ENCODE data around the gene JPH3. TPM values are rescaled to one million over a fixed set of nuclear protein-coding genes. Genes with fewer than 3 reads are reported as not detected.

The JPH3 gene
- total and polyA plus RNA-seq, 2 experiments from 2014 or later = not detected

DNA sequence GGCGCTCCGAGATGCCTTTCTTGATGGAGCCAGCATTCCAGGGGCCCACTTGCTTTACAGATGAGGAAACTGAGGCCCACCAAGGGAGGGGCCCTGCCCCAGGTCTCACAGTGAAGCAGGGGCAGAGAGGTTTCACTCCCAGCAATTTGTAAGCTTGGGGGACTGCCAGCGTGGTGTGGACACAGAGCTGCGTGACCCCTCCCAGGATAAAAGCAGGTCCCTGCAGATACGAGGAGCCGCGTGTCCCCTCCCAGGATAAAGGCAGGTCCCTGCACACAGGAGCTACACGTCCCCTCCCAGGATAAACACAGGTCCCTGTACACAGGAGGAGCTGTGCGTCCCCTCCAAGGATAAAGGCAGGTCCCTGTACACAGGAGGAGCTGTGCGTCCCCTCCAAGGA, 11.7 kb downstream of the JPH3 start:
- H4K20me1 ChIP-seq (ENCODE audit: insufficient read depth) = no peaks in the 10 kb centered on the region
- no peak for DNase-seq
- no peak for TF ChIP-seq EZH2phosphoT487 (IDR thresholded peaks at IDR 0.05; ENCODE audit: insufficient read depth, low read depth)
- TF ChIP-seq EZH2 (IDR thresholded peaks at IDR 0.05; ENCODE audit: insufficient read depth, poor library complexity, severe bottlenecking) = no peak
- no peak overlapping the region for H3K9ac ChIP-seq
- H3K36me3 ChIP-seq (ENCODE audit: low read depth) = no peaks in the 10 kb centered on the region
- no peak overlapping the region for H3K4me3 ChIP-seq
- no peaks in the 10 kb centered on the region for H3K4me1 ChIP-seq (ENCODE audit: insufficient read depth)
- WGBS, 2 experiments (ENCODE audit: low coverage in 1 of 2, low lambda C conversion rate in 2 of 2, missing lambda C conversion rate in 2 of 2) = 81 to 86% methylated on average over 10 of the region's 10 CpGs
- H3F3A ChIP-seq (ENCODE audit: insufficient read depth) = no peaks in the 10 kb centered on the region
- no peaks in the 10 kb centered on the region for H3K79me2 ChIP-seq (ENCODE audit: insufficient read depth)
- H3K9me2 ChIP-seq (ENCODE audit: insufficient read depth) = no peaks in the 10 kb centered on the region
- no peak overlapping the region for H3K4me2 ChIP-seq (ENCODE audit: unreplicated experiment)
- H3K9me3 ChIP-seq (ENCODE audit: low read depth) = no peaks in the 10 kb centered on the region
- no peaks in the 10 kb centered on the region; the same call in 1 of the 2 replicates for H3K27me3 ChIP-seq (replicated peaks; ENCODE audit: insufficient read depth)
- no peak overlapping the region for H2AFZ ChIP-seq
- H3K27ac ChIP-seq = no peak overlapping the region
- in situ Hi-C loops (cut with MboI) = no loop called here

DNA sequence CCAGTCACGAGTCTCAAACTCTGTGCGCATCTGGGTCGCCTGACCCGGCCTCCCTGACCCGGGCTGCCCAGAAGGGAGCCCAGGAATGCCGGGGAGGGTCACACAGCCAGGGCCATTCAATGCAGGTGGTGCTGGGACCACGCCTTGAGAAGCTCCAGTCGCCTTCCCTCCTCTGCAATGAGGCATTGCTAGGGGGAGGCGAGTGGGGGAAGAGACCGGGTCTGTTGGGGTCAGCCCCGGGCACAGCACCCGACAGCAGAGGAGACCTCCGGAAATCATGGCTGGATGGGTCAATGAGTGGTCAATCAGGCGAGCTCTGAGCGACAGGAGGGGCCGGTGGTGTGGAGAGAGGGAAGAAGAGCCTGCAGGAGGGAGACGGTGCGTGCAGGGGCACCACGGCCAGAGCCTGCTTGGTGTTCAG, 13.3 kb downstream of the JPH3 start:
- DNase-seq = no peak
- H3K27me3 ChIP-seq (replicated peaks; ENCODE audit: insufficient read depth) = peaks cover 12% of the 10 kb centered on the region
- no peaks in the 10 kb centered on the region for H3K4me1 ChIP-seq (ENCODE audit: insufficient read depth)
- H3K9ac ChIP-seq = no peak overlapping the region
- no peaks in the 10 kb centered on the region for H3K36me3 ChIP-seq (ENCODE audit: low read depth)
- no peak overlapping the region for H3K4me2 ChIP-seq (ENCODE audit: unreplicated experiment)
- no peaks in the 10 kb centered on the region for H3K9me3 ChIP-seq (ENCODE audit: low read depth)
- H3F3A ChIP-seq (ENCODE audit: insufficient read depth) = no peaks in the 10 kb centered on the region
- in situ Hi-C loops (cut with MboI) = no loop called here
- H3K27ac ChIP-seq = no peak overlapping the region
- no peak overlapping the region for H2AFZ ChIP-seq
- no peaks in the 10 kb centered on the region for H3K79me2 ChIP-seq (ENCODE audit: insufficient read depth)
- no peaks in the 10 kb centered on the region for H4K20me1 ChIP-seq (ENCODE audit: insufficient read depth)
- H3K9me2 ChIP-seq (ENCODE audit: insufficient read depth) = no peaks in the 10 kb centered on the region
- WGBS, 2 experiments (ENCODE audit: low coverage in 1 of 2, low lambda C conversion rate in 2 of 2, missing lambda C conversion rate in 2 of 2) = 65 to 70% methylated on average over 18 to 19 of the region's 19 CpGs
- TF ChIP-seq EZH2 (IDR thresholded peaks at IDR 0.05; ENCODE audit: insufficient read depth, poor library complexity, severe bottlenecking) (no peak), EZH2phosphoT487 (IDR thresholded peaks at IDR 0.05; ENCODE audit: insufficient read depth, low read depth) (no peak)
- H3K4me3 ChIP-seq = no peak overlapping the region

DNA sequence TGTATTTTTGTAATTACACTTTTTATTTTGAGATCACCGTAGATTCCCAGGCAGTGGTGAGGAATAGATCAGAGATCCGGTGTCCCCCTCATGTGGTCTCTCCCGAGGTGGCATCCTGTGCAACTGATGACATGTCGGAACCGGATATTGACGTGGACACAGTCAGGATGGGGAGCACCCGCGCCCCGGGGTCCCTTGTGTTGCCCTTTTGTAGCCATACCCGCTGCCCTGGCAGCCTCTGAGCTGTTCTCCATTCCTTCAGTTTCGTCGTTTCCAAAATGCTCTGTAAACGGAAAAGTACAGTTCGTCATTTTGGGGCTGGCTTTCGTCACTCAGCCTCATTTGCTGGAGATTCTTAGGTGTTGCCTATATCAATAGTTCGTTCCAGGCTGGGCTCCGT, 14.2 kb downstream of the JPH3 start:
- no peak overlapping the region for H3K4me3 ChIP-seq
- no peaks in the 10 kb centered on the region for H4K20me1 ChIP-seq (ENCODE audit: insufficient read depth)
- no peaks in the 10 kb centered on the region for H3K79me2 ChIP-seq (ENCODE audit: insufficient read depth)
- no peaks in the 10 kb centered on the region for H3K9me2 ChIP-seq (ENCODE audit: insufficient read depth)
- no peaks in the 10 kb centered on the region for H3K4me1 ChIP-seq (ENCODE audit: insufficient read depth)
- no peak overlapping the region for H3K27ac ChIP-seq
- H3F3A ChIP-seq (ENCODE audit: insufficient read depth) = no peaks in the 10 kb centered on the region
- in situ Hi-C loops (cut with MboI) = no loop called here
- H3K9ac ChIP-seq = no peak overlapping the region
- whole genome bisulfite sequencing, 2 experiments (ENCODE audit: low coverage in 1 of 2, low lambda C conversion rate in 2 of 2, missing lambda C conversion rate in 2 of 2) = 63 to 65% methylated on average over 17 of the region's 17 CpGs
- H2AFZ ChIP-seq = no peak overlapping the region
- TF ChIP-seq EZH2phosphoT487 (IDR thresholded peaks at IDR 0.05; ENCODE audit: insufficient read depth, low read depth) = no peak
- no peak for TF ChIP-seq EZH2 (IDR thresholded peaks at IDR 0.05; ENCODE audit: insufficient read depth, poor library complexity, severe bottlenecking)
- no peak for DNase-seq
- no peak overlapping the region for H3K4me2 ChIP-seq (ENCODE audit: unreplicated experiment)
- H3K27me3 ChIP-seq (replicated peaks; ENCODE audit: insufficient read depth) = peaks cover 12% of the 10 kb centered on the region
- no peaks in the 10 kb centered on the region for H3K9me3 ChIP-seq (ENCODE audit: low read depth)
- H3K36me3 ChIP-seq (ENCODE audit: low read depth) = no peaks in the 10 kb centered on the region

GRCh38 chr16:87618216-87618615, 15.9 kb downstream of the JPH3 start:
- H4K20me1 ChIP-seq (ENCODE audit: insufficient read depth) = no peaks in the 10 kb centered on the region
- H3K4me3 ChIP-seq = no peak overlapping the region
- no peak overlapping the region for H2AFZ ChIP-seq
- H3K9ac ChIP-seq = no peak overlapping the region
- H3K36me3 ChIP-seq (ENCODE audit: low read depth) = no peaks in the 10 kb centered on the region
- no peaks in the 10 kb centered on the region for H3F3A ChIP-seq (ENCODE audit: insufficient read depth)
- peaks cover 12% of the 10 kb centered on the region for H3K27me3 ChIP-seq (replicated peaks; ENCODE audit: insufficient read depth)
- in situ Hi-C loops (cut with MboI) = no loop called here
- H3K9me3 ChIP-seq (ENCODE audit: low read depth) = no peaks in the 10 kb centered on the region
- DNase-seq = no peak
- no peaks in the 10 kb centered on the region for H3K4me1 ChIP-seq (ENCODE audit: insufficient read depth)
- no peaks in the 10 kb centered on the region for H3K9me2 ChIP-seq (ENCODE audit: insufficient read depth)
- TF ChIP-seq EZH2phosphoT487 (IDR thresholded peaks at IDR 0.05; ENCODE audit: insufficient read depth, low read depth) = no peak
- no peak for TF ChIP-seq EZH2 (IDR thresholded peaks at IDR 0.05; ENCODE audit: insufficient read depth, poor library complexity, severe bottlenecking)
- no peak overlapping the region for H3K27ac ChIP-seq
- H3K79me2 ChIP-seq (ENCODE audit: insufficient read depth) = no peaks in the 10 kb centered on the region
- WGBS, 2 experiments (ENCODE audit: low coverage in 1 of 2, low lambda C conversion rate in 2 of 2, missing lambda C conversion rate in 2 of 2) = 53 to 62% methylated on average over 10 to 12 of the region's 12 CpGs
- H3K4me2 ChIP-seq (ENCODE audit: unreplicated experiment) = no peak overlapping the region
